Right renal cortex interstitium (tissue), 3 donors: ENCODE data around the gene PROK1. TPM values are rescaled to one million over a fixed set of nuclear protein-coding genes. Genes with fewer than 3 reads are reported as not detected.
A peak's percentile ranks its signal among the peaks of the same experiment; 100 is the strongest.

Experiments used
- DNase-seq, 3 donors: peaks; one replicate each; pipeline ENCODE4 v3.0.0-alpha.2; 2013; ENCODE audit warnings: low read depth in 3 of 3, low spot score in 2 of 3
- polyA plus RNA-seq, 3 donors: library from polyadenylated mRNA; unstranded; fragments of 120-200 nt; gene quantifications; one replicate each; pipeline ENCODE4 v1.2.1, GENCODE V29; 2013; ENCODE audit not compliant: insufficient read length in 3 of 3

Gene PROK1
- polyA plus RNA-seq, 3 donors: 0.08 to 0.48 (median 0.19) TPM

DNA sequence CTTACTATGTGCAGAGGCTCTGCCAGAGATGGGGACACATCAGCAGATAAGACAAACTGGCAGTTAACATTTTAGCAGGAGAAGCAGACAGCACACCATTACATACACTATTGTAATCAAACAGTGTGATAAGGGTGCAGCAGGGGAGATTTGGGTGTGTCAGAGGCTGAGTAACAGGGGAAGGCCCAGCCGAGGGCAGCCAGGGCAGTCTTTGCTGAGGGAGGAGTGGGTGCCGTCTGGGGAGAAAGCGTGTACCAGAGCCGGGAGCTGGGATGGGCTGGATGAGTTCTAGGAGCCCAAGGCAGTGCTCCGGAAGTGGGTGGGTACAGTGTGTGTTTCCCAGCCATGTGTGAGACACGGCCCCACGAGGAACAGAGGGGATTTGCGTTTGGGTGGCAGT, 36.8 kb downstream of the PROK1 start:
- no peak for DNase-seq

DNA sequence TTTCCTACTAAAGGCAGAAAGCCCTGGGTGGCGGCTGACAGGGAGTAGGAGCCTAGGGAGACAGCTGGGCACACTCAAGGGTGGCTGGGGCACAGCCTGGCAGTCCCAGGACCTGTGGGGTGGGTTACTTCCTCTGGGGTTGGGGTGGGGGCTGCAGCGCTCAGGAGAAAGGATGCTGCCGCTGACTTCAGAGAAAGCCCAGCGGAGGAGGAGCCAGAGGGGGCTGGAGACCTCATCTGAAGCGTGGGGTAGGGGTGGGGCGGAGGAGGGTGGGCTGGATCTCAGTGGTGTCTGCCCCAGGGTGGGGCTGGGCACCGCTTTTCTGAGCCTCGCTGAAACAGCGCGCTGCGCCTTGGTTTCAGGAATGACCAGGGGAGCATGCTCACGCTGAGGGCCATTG, 37.2 kb downstream of the PROK1 start:
- DNase-seq: no peak

DNA sequence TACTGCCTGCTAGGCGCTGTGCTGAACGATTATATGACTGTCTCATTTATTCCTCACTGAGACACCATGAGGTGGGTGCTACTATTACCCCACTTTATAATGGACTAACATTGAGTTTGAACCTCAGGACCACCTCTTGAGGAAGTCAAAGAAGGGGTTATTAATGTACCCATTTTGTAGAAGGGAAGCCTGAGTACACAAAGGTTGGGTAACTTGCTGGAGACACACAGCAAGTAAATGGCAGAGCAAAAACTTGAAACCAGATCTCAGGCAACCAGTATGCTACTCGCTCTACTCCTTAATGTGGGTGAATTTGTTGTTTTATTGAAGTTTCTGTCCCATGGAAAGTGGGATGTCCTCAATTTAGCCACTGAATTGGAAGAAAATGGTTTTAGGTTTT, 37.9 kb downstream of the PROK1 start:
- DNase-seq: no peak

DNA sequence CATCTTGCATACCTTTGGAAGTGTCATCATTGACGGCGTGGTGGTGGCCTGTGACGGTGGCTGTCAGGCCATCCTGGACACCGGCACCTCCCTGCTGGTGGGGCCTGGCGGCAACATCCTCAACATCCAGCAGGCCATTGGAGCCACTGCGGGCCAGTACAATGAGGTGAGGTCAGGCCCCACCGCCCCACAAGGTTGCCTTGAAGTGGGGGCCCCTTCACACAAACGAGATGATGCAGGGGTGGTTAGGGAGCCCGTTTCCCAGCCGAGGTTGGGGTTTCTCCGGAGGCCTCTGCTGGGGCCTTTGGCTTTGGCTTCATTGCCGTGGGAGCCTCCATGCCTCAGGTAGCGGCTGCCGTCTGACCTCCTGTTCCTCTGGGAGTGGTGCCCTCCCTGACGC, 38.5 kb downstream of the PROK1 start:
- no peak for DNase-seq

DNA sequence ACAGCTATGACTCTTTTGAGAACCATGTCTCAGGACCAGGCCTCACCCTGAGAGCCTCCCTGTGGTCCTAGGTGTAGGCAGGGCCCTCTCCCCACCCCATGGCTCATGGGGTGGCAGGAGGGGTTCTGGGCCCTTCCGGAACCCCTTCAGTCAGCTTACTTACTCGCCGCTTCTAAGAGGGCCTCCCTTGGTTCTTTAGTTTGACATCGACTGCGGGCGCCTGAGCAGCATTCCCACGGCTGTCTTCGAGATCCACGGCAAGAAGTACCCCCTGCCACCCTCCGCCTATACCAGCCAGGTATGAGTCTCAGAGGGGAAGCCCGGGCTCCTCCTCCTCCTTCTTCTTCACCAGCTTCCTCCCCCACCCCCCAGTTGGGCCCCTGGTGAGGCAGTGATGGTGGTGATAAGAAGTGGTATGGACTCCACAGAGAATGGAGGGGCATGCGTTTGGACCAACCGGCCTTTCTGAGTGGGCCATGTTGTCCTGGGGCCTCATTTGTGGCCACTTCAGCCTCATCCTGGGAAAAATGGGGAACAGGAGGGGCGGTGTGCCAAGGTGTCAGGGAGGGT, 39.1 kb downstream of the PROK1 start:
- DNase-seq: no peak

DNA sequence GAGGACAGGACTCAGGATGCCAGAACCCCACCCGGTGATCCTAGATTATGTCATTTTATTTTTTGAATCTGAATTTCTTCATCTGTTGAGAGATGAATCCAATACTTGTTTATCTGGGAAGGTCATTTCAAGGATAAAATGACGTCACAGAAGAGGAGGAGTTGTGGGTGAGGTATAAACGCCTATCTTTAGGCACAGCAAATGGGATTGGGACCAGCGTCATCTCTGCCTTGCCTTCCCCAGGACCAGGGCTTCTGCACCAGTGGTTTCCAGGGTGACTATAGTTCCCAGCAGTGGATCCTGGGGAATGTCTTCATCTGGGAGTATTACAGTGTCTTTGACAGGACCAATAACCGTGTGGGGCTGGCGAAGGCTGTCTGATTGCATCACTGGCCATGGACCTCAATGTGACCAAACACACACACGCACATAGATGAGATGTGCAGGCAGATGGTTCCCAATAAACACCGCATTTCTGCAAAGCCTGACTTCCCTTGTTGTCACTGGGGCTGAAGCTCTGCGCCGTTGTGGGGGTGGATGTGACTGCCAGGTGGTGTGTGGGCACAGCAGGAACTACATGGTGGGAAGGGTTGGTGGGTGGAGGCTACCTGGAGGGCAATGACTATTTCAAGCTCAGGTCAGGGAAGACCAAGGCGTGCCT, 40.0 kb downstream of the PROK1 start:
- no peak for DNase-seq

DNA sequence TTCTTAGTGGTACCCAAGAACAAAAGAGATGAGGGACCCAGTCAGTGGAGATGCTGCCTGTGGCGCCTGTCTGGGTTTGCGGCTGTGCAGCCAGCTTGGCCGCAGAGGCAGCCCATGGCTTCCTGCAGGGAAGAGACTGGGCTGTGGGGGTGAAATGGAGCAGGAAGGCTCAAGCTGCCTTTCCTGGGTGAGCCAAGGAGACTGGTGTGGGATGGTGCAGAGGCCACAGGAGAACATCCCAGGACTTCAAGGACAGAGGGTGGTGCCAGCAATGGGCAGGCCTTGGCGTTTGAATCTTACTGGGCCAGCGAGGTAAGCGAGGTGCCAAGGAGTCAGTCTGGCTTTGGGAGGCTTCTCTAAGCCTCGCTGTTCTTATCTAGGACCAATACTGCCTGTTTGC, 41.6 kb downstream of the PROK1 start:
- no peak for DNase-seq

DNA sequence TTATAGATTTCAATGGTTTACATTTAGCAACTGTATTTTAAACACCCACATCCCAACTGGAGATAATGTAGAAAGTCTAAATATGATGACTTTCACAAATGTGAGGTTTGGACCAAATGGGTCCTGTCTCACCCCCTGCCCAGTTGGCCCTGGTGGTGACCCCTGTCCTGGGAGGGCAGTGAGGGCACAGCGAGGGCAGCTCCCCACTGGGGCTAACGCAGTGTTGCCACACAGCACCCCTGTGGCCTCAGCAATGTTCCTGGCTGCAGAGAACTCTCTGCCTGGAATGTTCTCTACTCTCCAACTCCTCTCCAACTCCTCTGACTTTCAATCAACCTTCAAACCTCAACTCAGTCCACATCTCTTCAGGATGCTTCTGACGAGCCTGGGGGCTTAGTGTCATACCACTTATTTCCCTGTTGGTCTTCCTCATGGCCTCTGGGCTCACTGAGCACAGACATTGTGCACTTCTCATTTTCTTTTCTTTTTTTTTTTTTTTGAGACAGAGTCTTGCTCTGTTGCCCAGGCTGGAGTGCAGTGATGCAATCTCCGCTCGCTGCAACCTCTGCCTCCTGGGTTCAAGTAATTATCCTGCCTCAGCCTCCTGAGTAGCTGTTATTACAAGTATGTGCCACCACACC, 42.2 kb downstream of the PROK1 start:
- DNase-seq: no peak

DNA sequence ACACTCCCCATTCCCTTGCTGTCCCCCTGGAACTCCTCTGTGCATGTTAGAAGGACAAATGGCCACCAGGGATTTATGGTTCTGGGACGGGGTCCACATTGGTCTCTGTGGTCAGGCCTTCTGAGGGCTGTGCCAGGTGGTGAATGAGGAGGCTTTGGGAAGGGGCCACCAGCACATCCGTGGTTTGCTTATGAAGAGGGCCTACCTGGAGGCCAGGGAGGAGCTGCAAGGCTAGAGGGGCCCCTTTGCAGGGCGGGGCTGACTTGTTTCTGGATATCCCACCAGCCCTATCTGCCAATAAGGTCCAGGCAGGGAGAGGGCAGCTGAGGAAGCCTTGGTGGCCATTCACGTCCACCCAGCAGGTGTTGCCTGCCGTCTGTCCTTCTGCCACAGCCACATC, 43.1 kb downstream of the PROK1 start:
- no peak for DNase-seq

DNA sequence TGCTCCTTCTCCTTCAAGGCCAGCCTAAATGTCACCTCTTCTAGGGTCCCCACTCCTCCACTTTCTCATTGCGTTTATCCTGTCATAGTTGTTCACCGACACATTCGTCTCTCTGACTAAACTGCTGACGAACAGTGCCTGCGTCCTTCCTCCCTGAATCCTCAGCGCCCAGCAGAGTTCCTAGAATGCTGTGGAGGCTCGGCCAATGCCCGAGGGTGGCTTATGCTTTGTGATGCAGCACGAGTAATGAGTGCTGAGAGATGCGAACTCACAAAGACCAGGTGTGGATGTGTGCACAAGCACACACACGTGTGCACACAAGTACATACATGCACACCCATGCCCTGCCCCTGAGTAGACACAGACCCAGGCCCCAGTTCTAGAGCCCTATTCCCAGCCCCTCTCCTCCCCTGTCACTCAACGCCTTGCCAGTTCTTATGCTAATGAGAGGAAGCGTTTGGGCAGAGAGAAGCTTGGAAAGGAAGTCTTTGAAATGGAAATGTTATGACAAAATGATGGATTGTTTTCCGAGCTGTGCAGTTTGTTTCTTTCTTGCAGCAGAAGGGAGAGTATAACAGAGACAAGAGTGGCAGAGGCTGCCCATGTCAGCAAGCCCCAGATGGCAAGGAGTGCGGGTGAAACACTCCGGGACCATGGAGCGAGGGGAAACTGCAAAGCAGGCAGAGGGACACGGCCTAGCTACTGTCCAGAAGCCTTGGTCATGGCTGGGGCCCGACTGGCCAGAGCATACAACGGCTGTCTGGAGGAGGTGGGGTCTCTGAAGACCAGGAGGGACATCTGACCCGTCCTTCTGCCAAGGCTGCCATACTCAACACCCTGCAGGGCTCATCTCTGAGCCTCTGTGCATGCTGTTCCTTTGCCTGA, 43.8 kb downstream of the PROK1 start:
- DNase-seq: no peak

DNA sequence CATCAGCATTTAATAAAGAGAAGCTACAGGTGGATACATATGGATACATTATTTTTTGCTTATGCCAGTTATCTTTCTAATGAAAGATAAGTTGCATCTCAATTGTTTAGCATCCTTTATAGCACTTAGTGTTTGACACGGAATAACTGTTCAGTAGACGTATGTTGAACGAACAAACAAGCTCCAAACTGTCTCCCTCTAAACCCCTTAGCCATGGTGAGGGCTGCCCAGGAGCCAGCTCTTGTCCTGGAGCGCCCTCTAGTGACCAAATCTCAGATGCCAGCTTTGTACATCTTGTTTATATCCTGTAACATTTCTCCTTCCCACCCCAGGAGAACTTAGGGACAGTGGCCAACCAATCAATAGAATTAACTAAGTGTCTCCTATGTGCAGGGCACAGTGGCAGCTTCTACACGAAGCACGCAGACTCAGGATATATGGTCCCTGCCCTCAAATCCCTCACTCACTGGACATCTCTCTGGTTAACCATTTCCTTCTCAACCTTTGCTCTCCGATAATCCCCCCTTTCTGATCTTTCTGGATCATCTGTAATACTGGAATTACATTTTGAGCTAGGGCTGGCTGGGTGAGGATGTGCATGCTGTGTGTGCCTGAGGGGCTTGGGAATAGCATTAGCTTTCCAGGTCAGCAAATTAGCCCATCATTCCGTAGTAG, 45.1 kb downstream of the PROK1 start:
- DNase-seq: peak; percentile 44 to 58 (median 50)

DNA sequence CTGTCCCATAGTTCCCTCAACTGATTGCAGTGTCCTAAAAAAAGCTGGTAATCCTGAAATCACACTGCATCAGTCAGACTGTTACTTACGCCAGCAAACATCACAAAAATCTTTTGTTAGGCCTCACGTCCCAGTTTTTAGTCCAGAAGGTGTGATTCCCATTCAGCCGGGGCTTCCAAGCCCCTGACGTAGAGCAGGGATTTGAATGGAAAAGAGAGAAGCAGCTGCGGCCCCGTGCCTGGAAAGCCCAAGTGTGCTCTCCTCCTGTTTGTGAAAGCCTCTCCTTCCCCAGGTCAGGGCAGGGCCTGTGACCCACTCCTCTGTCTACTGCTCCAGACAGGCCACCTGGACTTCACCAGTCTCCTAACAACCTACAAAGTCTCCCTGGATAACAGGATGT, 47.3 kb downstream of the PROK1 start:
- DNase-seq: no peak

DNA sequence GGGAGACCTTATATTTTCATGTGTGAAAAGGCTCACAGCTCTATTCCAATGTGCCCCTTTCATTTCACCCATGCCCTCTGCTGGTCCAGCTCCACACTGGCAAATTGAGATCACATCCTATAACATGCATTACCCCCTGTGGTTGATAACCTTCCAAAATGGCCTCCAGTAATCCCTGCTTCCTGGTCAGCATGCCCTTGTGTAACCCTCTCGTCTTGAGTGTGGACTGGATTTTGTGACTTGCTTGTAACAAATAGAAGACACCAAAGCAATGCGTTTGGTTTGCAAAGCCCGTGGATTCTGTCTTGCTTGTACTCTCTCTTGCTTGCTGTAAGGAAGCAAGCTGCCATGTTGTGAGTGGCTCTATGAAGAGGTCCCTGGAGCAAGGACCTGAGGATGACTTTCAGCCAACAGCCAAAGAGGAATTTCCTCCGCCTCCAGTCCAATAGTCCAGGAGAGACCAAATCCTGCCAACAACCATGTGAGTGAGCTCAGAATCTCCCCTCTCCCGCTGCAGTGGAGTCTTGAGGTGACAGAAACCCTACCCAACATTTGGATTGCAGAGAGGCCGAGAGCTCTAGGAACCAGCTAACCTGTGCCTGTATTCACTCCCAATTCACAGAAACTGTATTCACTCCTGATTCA, 50.7 kb downstream of the PROK1 start:
- no peak for DNase-seq

DNA sequence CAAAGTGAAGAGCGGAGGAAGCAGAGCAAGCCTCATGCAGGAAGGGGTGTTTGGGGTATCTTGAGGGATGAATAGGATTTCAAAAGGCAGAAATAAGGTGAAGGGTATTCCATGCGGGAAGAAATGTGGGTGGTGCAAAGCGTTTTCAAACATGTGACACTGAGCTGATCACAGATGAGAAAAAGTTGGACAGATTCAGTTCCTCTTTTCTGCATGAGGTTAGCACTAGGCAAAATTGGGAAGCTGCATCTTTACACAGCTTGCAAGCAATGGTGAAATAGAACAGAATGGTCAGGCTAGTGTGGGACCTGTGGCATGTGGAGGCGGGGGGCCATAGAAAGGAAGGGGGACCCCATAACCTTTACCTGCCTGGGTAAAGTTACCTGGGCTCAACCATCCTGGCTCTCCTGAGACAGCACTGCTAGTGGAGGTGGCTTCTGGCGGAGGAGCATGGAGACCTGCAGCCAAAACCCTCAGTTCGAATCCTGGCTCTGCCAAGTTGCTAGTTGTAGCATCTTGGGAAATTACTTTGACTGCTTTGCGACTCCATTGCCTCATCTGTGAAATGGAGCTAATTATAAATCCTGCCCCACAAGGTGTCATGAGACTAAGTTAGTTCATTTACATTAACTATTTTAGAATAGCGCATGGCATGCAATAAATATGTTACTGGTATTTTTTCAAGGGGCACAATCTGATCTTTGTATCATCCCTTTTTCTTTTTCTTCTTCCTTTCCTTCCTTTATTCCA, 51.6 kb downstream of the PROK1 start:
- DNase-seq: no peak

DNA sequence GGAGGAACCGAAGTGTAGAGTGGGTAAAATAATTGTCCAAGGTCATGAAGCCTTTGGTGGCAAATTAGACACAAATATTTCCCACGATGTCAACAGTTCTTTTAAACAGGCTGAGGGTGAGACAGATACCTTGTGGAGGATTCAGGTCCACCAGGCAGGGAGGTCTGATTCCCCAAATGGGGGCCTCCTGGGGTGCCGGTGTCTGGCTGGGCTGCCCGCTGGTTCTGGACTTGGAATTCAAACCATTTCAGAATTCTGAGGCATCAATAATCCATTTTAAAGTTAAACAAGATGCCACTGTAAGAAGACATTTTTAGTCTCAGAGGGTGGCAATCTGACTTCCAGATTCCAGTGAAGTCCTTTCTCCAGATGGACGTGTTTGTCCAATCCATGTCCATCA, 52.5 kb downstream of the PROK1 start:
- DNase-seq: no peak

DNA sequence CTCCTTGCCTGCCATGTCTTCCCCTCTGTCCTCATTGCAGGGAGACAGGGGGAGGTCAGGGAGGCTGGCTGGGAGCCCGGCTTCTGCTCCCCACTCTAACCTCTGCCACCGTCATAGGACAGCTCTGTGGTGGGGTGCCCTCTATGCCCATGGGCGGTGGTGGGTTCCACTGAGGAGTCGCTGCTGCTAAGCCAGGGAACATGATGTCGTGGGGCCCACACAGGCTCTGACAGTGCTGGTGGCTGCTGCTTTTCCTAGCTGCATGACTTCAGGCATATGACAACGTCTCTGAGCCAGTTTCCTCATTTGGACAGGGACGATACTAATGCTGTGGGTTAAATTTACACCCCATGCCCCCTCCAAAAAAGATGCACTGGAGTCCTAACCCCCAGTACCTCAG, 53.3 kb downstream of the PROK1 start:
- no peak for DNase-seq

DNA sequence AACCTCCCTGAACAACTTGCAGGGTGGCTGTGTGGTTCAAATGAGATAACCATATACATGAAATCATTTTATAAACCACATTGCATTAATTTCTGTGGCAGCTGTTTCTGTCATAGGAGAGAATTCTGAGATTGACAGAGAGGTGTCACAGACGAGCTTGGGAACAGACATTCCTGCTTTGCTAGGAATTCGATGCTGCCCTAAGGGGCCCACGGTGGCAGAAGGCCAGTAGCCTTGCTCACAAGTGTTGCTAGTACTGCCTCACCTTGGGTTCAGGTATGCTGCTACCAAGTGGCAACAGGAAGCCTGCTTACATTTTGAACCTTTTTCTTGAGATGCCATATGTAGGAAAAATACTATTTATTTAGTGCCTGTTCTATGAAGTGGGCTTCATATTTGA, 54.6 kb downstream of the PROK1 start:
- no peak for DNase-seq

DNA sequence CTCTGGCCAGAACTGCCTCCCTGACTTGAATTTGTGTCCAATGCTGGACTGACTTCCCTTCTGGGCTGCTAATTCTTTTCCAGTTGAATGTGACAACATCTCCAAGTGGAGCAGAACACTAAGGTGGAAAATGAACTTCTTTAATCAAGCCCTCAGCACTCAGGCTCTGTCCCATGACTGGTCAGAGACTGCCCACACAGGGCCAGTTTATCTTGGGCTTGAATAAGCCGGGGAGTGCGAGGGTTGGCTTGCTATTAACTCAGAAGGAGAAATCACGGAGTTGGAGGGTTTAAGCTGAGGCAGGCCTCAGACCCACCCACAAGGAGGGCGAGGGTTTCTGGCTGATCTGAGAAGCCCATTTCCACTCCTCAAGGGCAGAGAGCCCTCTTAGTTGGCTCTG, 55.6 kb downstream of the PROK1 start:
- DNase-seq: no peak
